NT2/D1 (cell line): ENCODE results near the gene DMC1.

Experiments used
- DNase-seq: peaks from one replicate; pipeline ENCODE4 v3.0.0-alpha.2; 2011; ENCODE audit warnings: low read depth, low spot score
- H3K27me3 ChIP-seq: 2 replicates; pipeline ENCODE4 v1.6.0; 2011; ENCODE audit warnings: mild to moderate bottlenecking; ENCODE audit not compliant: insufficient read length, insufficient read depth
- H3K36me3 ChIP-seq: 2 replicates; pipeline ENCODE4 v1.6.1; 2011; ENCODE audit warnings: mild to moderate bottlenecking, low read length, mixed read lengths; ENCODE audit not compliant: insufficient read depth, insufficient read length
- H3K4me1 ChIP-seq: 2 replicates; pipeline ENCODE4 v1.5.1; 2011; ENCODE audit not compliant: insufficient read depth, insufficient read length
- H3K4me3 ChIP-seq: 2 replicates; pipeline ENCODE4 v1.5.1; 2011; ENCODE audit warnings: low read depth; ENCODE audit not compliant: insufficient read length
- H3K9ac ChIP-seq: 2 replicates; pipeline ENCODE4 v1.6.0; 2011; ENCODE audit warnings: low read depth; ENCODE audit not compliant: insufficient read length
- H3K9me3 ChIP-seq: 2 replicates; pipeline ENCODE4 v1.5.1; 2011; ENCODE audit warnings: mild to moderate bottlenecking, low read length; ENCODE audit not compliant: insufficient read depth
- SUZ12 ChIP-seq: IDR thresholded peaks from 2 replicates; pipeline ENCODE4 v1.6.1; 2011; ENCODE audit not compliant: insufficient read length, insufficient read depth; ENCODE audit errors: extremely low read depth
- YY1 ChIP-seq: IDR thresholded peaks from 2 replicates; pipeline ENCODE4 v1.6.1; 2011; ENCODE audit not compliant: insufficient read length, insufficient read depth
- ZNF274 ChIP-seq: IDR thresholded peaks from 2 replicates; pipeline ENCODE4 v1.6.1; 2011; ENCODE audit warnings: mild to moderate bottlenecking, low read depth, low read length

Gene DMC1

GRCh38 chr22:38506118-38506962 lies 63.6 kb downstream of the DMC1 start, which contains the start of gene DDX17:
TSS of gene DDX17 (minus strand) at chr22:38506311.
- H3K4me1 ChIP-seq = no peaks in the 10 kb centered on the region
- TF ChIP-seq SUZ12 (no peak), YY1 (peak; percentile 79), ZNF274 (no peak)
- H3K9ac ChIP-seq = peak within 1 kb of the TSS; percentile 99
- H3K27me3 ChIP-seq = no peaks in the 10 kb centered on the region
- no peaks in the 10 kb centered on the region for H3K9me3 ChIP-seq
- peak within 1 kb of the TSS; percentile 95 for H3K4me3 ChIP-seq
- H3K36me3 ChIP-seq = peaks cover 40% of the 10 kb centered on the region
- DNase-seq = peak; percentile 80

- no peak for DNase-seq
- H3K9ac ChIP-seq = peak overlapping the region; percentile 99
- peaks cover 45% of the 10 kb centered on the region for H3K36me3 ChIP-seq
- H3K4me1 ChIP-seq = no peaks in the 10 kb centered on the region
- no peak for TF ChIP-seq YY1
- TF ChIP-seq ZNF274 = no peak
- TF ChIP-seq SUZ12 = no peak
- no peaks in the 10 kb centered on the region for H3K9me3 ChIP-seq
- H3K27me3 ChIP-seq = no peaks in the 10 kb centered on the region
- peak overlapping the region; percentile 95 for H3K4me3 ChIP-seq
Measured at GRCh38 chr22:38505541-38506117, 64.4 kb downstream of the DMC1 start.

DNA sequence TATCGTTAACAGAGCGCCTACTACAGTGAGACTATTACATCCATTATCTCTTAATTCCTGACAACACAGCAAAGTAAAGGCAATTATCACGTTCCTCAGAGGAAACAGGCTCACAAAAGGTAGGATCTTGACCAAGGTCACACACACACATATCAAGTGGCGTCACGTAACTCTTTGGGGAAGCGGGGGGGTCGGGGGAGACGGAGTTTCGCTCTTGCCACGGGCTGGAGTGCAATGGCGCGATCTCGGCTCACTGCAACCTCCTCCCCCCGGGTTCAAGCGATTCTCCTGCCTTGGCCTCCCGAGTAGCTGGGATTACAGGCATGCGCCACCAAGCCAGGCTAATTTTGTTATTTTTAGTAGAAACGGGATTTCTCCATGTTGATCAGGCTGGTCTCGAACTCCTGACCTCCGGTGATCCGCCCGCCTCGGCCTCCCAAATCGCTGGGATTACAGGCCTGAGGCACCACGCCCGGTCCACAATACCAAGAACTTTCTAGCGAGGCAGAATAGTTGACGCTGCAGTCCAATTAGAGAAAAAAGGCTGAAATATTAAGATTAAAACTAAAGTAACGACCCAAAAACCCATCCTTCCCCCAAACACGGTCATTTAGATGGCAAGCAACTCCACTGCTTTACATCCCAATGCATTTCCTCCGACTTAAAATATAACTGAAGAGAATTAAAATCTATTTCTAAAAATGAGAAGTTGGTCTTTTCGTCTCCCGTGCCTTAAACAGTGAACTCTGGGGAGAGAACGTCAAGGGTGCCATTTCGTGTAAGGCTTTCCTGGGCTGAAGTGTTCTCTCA lies 65.0 kb downstream of the DMC1 start:
- no peaks in the 10 kb centered on the region for H3K9me3 ChIP-seq
- peaks cover 51% of the 10 kb centered on the region for H3K36me3 ChIP-seq
- DNase-seq = no peak
- H3K4me3 ChIP-seq = peak overlapping the region; percentile 95
- no peaks in the 10 kb centered on the region for H3K27me3 ChIP-seq
- peak overlapping the region; percentile 99 for H3K9ac ChIP-seq
- no peak for TF ChIP-seq YY1
- no peak for TF ChIP-seq ZNF274
- TF ChIP-seq SUZ12 = no peak
- H3K4me1 ChIP-seq = no peaks in the 10 kb centered on the region

- Histone ChIP-seq H3K27me3 (no peaks in the 10 kb centered on the region), H3K36me3 (peaks cover 70% of the 10 kb centered on the region), H3K4me1 (no peaks in the 10 kb centered on the region), H3K4me3 (no peak overlapping the region), H3K9ac (no peak overlapping the region), H3K9me3 (no peaks in the 10 kb centered on the region)
- no peak for DNase-seq
- TF ChIP-seq SUZ12 (no peak), ZNF274 (no peak), YY1 (no peak)
Measured at GRCh38 chr22:38503021-38503420, 67.0 kb downstream of the DMC1 start.

- DNase-seq = no peak
- no peaks in the 10 kb centered on the region for H3K27me3 ChIP-seq
- H3K4me1 ChIP-seq = no peaks in the 10 kb centered on the region
- H3K4me3 ChIP-seq = no peak overlapping the region
- peaks cover 79% of the 10 kb centered on the region for H3K36me3 ChIP-seq
- no peaks in the 10 kb centered on the region for H3K9me3 ChIP-seq
- TF ChIP-seq SUZ12 (no peak), ZNF274 (no peak), YY1 (no peak)
- no peak overlapping the region for H3K9ac ChIP-seq
Measured at GRCh38 chr22:38501797-38502672, 67.9 kb downstream of the DMC1 start.

DNA sequence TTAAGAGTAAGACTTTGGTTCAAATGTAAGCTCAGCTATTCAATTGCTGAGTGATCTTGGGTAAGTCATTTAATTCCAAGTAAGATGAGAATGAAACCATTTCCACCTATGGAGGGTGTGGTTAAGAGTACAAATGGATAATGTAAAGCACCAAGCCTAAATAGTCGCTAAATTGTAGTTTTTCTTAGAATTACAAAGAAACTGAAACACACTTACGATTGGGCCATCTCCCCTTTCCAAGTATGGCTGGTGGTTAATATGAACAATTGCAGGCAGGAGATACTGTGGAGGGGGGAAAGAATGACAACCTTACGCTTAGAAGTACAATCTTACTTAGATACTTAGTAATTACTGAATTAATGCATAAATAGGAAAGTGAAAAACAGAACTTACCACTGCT lies 72.1 kb downstream of the DMC1 start:
- peaks cover 94% of the 10 kb centered on the region for H3K36me3 ChIP-seq

More for the DNA sequence above, 72.1 kb downstream of the DMC1 start:
- H3K4me3 ChIP-seq = no peak overlapping the region
- H3K27me3 ChIP-seq = no peaks in the 10 kb centered on the region
- DNase-seq = no peak
- TF ChIP-seq YY1 (no peak), SUZ12 (no peak), ZNF274 (no peak)
- H3K9ac ChIP-seq = no peak overlapping the region
- no peaks in the 10 kb centered on the region for H3K9me3 ChIP-seq
- no peaks in the 10 kb centered on the region for H3K4me1 ChIP-seq
